Esophagus squamous epithelium (tissue), 4 donors: Measurements from ENCODE around the gene GALE.

Experiments
- CTCF ChIP-seq, 6 experiments: fragments of 450-650 bp in 4 of 6; fragments of 200-600 bp in 2 of 6; sonication (generic) in 2 of 6; IDR thresholded peaks; one replicate each; pipeline ENCODE4 v1.5.1; 2016 to 2019; ENCODE audit warnings: antibody characterized with exemption in 6 of 6, mild to moderate bottlenecking in 4 of 6, moderate library complexity in 4 of 6
- POLR2A ChIP-seq, 4 donors: fragments of 450-650 bp; IDR thresholded peaks; one replicate each; pipeline ENCODE4 v1.6.1; 2017; ENCODE audit warnings: antibody characterized with exemption in 4 of 4, mild to moderate bottlenecking in 4 of 4, moderate library complexity in 3 of 4

- TF ChIP-seq CTCF (IDR thresholded peaks at IDR 0.05) (no peak), POLR2A (IDR thresholded peaks at IDR 0.05) (no peak)
Measured at GRCh38 chr1:23787701-23788100, 12.9 kb downstream of the GALE start.
